ENCODE data around the gene VRK2.

GRCh38 chr2:58057707-58058530 is 11.3 kb downstream of the VRK2 start:
- no peak for TF ChIP-seq CTCF (IDR thresholded peaks at IDR 0.05)
- TF ChIP-seq POLR2A (IDR thresholded peaks at IDR 0.05) = no peak
- TF ChIP-seq POLR2AphosphoS5 (IDR thresholded peaks at IDR 0.05) = no peak

Measured in breast epithelium (tissue), 3 donors.